ENCODE results near the gene RAB31.
A peak's percentile ranks its signal among the peaks of the same experiment; 100 is the strongest.

The RAB31 gene

DNA sequence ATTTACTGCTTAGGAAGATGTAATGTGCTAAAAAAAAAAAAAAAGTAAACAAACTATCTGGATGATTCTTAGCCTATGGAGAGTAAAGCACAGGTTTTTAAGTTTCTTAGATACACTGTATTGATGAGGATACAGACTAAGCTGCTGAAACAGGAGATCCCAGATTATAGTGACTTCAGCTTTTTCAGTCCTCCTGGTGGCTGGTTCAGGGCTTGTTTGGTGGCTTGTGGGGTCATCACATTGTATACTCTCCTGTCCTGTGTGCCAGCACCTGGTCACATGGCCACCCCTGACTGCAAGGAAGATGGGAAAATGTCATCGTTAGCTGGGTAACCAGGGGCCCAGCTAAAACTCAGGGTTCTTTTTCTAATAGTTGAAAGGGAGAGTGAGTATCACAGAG is 31.4 kb downstream of the RAB31 start:
- DNase-seq = no peak

DNA sequence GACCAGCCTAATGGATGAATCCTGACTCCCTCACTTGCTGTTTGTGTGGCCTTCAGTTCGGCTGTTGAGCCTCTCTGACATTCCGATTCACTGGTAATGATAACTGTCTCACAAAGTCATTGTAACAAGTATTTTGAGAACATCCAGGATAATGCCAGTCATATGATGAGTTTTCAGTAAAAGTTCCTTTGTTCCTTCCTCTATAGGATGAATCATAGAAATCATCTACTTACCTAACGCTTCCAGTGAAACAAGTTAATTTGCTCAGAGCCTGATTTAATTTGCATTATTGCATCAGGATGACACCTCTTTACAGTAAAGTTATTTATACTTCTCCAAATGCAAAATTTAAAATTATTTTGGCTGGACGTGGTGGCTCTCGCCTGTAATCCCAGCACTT is 32.0 kb downstream of the RAB31 start:
- no peak for DNase-seq

DNA sequence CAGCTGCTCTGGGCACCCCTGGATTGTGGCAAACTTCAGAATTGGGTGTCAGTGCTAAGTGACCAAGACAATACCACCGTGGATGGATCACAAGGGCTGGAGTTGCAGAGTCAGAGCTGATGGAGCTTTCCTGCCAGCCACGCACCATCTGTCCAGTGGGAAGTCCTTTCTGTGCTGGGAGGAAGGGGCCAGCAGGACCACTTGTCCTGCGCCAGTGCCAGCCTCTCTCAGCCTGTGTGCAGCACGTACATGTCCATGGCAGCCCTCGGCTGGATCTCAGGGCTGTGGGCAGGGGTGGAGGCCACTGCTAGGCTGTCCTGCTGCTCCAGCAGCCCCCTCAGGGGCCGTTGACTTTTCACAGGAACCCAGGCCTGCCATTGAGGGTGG is 33.3 kb downstream of the RAB31 start:
- no peak for DNase-seq

DNA sequence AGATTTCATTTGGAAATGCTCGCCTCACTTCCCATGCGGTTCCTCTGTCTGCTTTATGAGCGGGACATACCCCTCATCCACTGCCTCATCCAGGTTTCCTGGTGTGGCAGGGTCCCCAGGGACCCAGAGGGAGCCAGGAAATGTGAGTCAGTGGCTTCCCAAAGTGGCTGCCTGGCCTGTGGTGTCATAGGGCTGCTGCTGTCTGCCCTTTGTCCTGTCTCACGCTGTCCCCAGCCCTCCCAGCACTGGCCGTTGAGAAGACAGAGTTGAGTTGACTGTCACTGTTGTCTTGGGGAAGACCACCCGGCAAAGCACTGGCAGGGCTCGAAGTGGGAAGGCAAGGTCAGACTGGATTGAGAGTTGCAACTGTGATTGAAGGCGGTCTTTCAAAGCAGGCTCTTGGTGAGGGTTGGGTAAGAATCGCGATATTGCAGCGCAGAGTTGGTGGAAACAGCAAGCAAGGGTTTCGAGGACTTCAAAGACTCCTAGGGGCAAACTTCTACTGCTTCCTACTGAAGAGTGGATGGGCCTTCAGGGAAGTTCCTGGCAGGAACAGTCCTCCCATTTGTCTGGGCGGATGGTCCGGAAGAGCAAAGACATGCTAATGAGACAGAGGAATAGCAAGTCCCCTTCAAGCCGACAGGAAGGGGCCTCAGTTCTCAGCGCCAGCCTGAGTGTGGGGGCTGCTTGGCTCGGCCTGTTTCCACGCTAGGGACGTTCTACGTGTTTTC is 33.9 kb downstream of the RAB31 start:
- DNase-seq = no peak

DNA sequence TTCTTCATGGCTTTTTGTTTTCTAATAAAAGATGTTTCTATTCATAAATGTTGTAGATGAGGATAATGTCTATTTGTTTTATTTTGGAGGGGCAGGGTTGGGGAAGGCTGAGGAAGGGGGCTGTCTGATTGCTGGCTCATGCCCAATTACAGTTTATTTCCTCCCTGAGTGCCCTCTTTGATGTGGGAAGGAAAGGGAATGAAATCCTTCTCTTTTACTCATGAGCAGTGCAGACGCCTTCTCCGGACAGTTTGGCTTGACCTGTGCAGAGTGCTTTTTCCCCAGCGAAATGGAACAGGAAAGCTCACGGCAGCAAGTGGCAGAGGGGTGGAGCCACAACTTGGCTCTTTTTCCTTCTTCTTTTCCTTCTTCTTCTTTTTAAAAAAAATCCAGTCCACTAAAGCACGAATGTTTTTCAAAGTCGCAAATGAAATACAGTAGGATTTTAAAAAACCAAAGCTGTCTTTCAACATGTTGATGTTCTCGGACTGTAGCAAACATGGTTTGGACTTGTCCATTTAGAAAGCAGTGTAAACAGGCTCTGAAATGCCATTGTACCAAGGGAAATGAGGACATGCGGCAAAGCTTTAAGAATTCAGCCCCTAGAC is 34.5 kb downstream of the RAB31 start:
- DNase-seq = no peak

DNA sequence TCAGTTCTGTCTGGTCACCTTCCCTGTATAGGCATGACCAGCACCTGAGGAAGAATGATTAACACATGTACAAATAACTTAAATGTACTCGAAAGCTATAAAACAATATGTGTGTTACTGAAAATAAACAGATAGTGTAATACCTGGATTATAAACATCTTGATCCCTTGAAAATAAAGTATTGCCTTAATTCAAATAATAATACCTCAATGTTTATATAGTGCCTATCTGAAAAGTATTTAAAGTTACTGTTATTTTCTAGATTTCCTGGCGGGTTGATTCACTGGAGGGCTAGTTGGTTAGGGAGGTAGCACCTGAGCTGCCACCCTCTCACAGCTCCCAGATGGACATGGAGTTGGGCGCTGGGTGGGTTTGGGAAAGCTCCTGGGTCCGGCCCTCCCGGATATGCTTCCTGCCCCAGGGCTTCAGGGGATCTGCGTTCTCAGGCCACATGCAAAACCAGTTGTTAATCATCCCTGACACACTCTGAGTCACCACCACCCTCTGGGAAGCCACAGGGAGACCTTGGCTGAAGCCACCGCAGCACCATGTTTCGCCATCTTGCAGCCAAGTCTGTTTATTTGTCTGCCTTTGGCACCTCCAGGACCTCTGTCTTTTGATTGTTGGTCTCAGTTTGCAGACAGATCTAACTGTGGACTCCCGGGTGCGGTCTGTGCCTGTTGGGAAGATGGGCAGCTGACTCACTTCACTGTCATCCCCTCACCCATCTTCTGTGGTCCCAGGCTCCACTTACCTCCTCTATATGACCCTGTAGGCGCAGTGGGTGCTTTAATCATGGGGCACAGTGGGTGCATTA is 35.3 kb downstream of the RAB31 start:
- DNase-seq = peak; percentile 16

DNA sequence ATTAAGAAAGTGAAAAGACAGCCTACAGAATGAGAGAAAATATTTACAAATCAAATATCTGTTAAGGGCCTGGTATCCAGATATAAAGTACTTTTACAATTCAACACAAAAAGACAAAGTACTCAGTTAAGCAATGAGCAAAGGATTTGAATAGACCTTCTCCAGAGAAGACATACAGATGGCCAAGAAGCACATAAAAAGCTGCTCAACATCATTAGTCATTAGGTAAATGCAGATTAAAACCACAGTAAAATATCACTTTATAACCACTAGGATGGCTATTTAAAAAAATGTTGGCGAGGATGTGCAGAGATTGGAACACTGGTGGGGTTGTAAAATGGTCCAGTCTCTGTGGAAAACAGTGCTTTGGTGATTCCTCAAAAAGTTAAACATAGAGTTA is 38.9 kb downstream of the RAB31 start:
- DNase-seq = no peak

DNA sequence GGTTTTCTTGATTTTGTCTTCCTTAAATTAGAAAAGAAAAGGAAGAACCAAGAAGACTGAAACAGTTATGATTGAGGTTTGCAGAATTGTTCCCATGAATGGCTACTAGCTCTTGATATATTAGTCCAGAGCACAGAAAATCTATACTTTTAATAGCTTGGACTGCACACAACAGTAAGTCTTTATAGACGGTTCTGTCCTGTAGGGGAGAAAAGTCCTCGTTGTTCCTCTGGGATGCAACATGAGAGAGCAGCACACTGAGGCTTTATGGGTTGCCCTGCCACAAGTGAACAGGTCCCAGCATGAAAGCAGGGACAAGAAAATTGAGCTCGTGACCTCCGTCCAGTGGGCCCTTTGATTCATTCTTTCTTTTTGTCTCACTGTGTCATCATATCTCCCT is 41.5 kb downstream of the RAB31 start:
- DNase-seq = no peak

DNA sequence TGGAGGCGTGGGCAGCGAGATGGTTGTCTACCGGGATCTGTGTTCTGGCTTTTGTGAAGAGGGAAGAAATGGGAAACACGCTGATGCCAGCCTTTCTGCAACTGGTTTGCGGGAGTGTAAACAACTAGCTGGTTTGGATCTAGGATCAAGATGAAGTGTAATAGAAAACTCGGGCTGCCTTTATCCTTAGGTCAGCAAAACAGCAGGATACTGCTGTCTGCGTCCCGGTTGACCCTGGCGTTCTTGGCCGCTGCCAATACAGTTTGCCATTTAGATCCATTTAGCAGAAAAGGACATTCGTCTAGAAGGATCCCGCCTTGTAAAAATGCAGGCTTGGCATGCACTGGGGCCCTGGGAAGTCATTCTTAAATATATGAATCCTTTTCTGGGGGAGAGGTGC is 42.0 kb downstream of the RAB31 start:
- no peak for DNase-seq

DNA sequence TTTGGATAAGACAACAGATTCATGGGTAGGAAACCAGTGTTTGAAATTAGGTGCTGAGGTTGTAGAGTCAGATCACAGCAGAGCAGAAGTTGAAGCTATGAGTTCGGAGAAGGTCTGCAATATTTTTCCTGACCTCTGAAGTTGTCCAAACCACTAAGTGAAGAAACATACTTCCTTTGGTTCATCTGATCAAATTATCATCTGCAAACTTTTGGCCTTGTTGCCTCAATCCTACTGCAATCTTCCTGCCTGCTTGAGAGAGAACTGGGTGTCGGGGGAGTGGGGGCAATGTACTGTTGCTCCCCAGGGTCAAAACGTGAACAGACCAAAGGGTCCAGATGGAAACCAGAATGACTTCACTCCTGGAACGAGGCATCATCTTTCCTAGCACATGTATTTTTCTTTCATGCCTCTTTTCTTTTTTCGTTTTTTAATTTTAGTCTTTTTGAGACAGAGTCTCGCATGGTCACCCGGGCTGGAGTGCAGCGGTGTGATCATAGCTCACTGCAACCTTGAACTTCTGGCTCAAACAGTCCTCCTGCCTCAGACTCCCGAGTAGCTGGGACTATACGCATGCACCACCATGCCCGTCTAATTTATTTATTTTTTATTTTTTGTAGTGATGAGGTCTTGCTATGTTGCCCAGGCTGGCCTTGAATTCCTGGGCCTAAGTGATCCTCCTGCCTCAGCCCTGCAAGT is 42.7 kb downstream of the RAB31 start:
- no peak for DNase-seq

DNA sequence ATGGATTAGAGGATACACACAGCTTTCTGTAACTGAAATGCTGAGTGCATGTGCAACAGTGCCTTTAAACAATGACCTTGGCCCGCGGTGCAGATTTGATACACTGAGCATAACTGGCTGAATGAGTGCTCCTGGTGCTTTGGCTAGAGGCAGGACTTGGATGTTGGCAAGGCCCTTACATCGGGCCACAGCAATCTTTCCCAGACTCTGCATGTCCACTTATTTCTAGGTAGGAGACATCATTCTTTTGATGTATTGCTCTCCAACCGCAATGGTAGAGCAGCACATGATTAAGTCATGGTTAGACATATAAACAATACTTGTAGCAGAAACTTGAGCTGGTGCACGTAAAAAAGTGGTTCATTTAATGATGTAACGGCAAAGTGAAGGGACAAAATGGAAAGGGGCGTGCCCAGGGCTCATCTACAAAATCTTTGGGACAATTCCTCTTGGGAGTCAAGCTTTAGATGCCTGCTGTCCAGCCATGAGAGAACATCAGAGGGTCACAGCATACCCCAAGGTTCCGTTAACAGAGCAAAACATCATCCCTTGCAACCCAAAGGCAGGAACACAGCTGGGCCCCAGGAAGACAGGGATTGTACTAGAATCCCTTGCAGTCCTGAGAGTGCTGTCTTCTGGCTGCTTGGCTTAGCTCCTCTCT is 43.4 kb downstream of the RAB31 start:
- DNase-seq = no peak

DNA sequence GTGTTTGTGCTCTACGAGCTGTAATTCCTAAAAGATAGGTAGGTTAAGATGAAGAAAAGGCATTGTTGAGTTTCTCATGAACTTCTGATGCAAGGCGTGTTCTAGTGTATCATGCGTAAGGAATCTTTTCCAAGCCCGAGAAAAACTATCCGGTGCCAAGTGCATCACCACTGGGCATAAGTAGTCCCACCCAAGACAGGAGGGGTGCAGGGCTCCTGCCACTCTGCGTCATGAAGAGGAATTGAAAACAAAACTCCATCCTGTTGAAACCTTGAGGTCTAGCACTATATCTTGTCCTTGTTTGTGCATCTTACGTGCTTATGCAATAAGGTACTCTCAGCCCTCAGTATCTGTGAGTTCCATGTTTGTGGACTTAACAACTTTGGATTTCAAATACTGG is 45.7 kb downstream of the RAB31 start:
- DNase-seq = no peak

DNA sequence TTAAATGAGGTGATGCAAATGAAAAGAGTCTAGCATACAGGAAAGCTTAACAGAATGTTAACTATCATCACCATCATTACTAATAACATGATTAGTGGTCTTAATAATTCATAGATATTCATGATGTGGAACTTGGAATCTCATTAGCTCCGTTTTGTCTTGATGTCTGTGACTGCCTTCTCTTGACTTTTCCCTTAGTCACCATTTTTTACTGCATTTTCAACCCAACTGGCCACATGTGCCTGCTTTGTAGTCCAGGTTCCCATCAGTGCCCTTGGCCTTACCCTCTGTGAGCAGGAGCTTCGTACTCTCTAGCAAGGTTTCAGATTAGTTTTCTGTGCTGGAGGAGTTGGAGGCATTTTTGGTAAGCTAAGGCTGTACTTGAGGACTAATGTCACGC is 47.0 kb downstream of the RAB31 start:
- DNase-seq = no peak

DNA sequence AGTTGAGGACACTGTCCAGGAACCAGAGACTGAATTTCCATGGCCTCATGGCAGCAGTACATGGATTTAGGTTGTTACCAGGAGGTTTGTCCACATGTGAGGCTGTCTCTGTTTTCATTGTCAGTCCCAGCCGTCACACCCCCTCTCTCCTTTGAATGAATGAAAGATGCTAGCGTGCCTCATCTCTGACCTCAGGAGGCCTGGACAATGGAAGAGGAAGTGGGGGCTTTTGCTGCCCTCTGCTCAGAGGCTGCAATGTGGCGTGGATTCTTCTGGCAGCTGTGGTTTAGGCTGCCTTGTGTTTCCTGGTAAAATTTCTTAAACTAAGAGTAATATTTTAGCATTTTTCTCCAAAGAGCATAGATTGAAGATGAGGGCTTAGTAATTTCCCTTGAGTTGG is 47.5 kb downstream of the RAB31 start:
- no peak for DNase-seq

DNA sequence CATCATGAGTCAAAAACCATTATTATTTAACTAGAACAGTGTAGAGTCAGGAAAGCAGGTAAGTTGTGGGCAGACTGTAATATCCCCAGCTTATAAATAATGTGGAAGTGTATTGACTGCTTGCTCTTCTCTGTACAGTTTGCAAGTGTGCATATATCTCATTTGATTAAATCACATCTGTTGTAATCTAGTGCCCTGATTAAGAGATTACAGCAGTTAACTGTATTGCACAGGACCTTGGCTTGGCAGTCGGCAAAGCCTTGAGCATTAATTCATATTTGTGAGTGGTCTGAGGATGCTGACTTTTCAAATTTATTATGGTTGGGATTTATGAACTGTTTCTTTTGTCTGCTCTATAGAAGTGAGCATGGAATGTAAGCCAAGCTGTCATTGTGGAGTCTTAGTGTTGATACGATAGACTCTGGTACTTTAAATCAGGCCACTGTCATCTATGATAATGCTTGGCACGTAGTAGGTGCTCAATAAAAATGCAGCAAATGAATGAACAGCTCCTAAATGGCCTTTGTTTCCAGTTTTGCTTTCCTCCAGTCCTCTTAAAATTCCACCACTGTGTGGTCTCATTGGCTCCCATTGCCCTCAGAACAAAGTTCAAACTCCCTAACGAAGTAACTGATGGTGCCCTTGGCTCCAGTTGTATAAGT is 48.3 kb downstream of the RAB31 start:
- no peak for DNase-seq

DNA sequence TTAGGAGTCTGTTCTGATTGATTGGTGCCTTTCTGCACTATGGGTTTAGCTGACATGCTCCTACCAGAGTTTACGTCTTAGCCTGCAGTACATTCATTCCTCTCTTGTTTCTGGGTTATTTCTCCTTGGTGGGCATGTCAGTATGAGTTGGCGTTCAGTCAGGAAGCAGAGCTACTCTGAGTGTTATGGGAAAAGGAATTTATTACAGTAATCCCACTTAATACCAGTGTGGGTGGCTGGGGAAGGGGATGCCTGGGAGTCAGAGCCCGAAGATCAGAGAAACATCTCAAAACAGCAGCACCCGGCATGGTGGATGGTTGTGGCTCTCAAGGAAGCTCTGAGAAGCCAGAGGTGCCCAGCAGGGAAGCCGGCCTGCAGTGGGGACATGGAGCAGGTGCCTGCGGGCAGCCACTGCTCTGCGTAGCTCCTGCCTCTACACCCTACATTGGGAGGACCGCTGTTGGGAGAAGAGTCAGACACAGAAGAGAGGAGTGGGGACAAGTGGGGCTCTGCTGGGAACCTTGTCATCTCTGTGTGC is 48.9 kb downstream of the RAB31 start:
- DNase-seq = no peak

DNA sequence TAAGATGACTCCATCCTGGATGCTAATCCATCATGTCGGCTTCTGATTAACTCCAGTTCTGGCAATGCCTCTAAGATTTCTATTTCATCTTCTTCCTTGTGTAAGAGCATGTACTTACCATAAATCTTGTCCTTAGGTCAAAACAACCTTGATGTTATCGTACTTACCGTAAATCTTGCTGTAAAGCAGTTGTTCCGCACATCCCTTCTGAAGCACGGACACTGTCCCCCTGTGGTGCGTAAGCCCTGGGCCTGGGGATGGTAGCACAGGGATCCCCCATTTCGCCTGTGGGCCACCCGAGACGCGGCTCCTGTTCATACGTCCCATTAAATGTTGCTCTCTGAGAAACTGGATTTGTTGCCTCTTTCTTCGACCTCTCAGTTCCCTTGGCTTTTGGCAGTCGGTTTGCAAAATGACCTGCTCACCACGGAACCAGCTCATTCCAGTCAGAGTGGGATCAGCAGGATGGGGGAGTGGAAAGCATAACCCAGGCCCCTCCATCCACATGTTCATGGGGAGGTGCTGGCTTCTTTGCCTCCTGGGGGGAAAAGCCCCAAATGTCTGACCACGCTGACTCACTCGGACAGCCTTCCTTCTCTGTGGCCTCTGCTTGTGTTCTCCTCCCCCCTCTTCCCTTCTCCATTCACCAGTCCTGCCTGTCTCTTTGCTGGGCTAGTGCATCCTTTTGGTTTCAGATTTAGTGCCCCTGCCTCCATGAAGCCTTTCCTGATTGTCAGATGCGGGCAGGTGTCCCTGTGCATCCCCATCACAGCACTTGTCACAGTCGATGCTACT is 49.9 kb downstream of the RAB31 start:
- DNase-seq = no peak

DNA sequence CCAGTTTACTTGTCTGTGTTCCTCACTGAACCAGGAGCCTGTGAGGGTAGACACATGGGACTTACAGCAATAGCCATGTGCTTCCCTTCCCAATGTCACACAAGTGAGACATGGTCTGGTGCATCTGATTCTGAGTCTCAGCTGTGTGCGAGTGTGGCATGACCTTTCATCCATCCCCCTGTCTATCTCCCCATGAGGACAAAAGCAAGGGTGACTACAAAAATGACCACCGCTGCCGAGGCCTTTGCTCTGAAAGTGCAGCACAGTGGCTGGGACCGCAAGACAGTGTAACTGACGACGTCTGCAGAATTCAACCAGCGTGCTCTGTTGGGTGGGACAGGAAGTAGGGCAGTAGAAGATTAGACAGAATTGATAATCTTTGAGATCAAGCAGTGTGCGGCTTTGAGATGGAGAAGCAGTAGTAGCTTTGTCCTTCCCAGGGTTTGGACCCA is 50.5 kb downstream of the RAB31 start:
- DNase-seq = no peak

DNA sequence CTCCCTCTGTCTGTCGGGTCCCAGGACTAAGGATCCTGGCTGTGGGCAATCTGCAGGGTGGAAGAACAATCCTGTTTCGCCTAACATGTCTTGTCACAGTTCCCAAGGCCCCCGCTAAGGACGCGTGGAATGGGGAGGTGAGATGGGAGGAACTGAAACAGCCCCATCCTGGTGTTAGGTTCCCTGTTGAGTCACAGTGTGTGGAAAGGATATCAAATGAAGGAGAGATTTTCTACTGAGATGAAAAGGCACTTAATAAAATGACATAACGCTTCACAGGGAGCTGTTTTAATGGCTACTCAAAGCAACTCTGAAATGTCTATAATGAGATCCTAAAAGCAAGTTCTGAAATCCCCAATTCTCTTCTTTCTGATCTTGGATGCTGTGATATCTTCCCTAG is 52.5 kb downstream of the RAB31 start:
- DNase-seq = no peak

DNA sequence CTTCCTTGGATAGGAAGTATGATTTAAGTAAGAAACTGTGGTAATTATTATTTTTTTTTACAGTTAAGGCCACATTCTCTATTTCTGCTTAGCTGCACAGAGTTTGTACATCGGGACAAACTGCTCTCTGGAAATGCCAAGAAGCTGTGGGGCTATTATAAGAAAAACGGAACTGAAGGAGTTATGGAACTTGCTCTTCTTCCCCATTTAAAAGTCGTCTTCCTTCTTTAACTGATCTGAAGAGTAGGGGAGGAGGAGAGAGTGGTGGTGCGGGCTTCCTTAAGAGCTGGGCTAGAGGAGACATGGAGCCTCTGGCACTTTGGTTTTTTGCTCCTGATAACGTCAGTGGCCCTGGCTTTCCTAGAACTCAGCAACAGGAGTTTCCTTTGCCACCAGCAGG is 54.4 kb downstream of the RAB31 start:
- DNase-seq = no peak

DNA sequence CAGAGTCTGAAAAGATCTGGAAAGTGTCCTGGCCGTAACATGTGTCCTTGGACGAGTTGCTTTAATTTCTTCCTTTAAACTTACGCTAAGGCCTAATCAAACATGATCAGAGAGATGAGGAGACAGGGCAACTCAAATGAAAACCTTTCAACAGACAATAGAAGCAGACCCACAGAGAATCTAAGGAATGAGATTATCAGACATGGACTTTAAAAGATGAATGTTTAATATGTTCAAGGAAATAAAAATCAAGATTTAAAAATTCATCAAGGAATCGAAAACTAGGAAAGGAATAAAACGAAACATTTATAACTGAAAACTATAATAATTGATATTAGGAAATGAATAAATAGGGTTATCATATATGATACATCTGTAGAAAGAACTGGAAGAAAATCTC is 55.1 kb downstream of the RAB31 start:
- no peak for DNase-seq
